ENCODE results near the gene FETUB. TPM values are rescaled to one million over a fixed set of nuclear protein-coding genes. Genes with fewer than 3 reads are reported as not detected.

Gene FETUB
- total RNA-seq, 1 experiment from 2014 or later, result not detected

GRCh38 chr3:186637686-186638085 lies 2.5 kb upstream of the FETUB start:
- Mint-ChIP-seq H3K27me3 (ENCODE audit: insufficient read depth, unreplicated experiment) (no peaks in the 10 kb centered on the region), H3K36me3 (ENCODE audit: insufficient read depth, unreplicated experiment) (no peaks in the 10 kb centered on the region), H3K9me3 (ENCODE audit: unreplicated experiment) (no peaks in the 10 kb centered on the region), H3K4me1 (ENCODE audit: insufficient read depth, unreplicated experiment) (peaks cover 39% of the 10 kb centered on the region), H3K4me3 (ENCODE audit: unreplicated experiment) (no peak overlapping the region), H3K27ac (ENCODE audit: low read depth, unreplicated experiment) (no peak overlapping the region)
- no TSS peak for BruUV-seq (replicated peaks)
- intact Hi-C loops (cut with micrococcal nuclease), result no loop called here
- DNase-seq (ENCODE audit: unreplicated experiment), result no peak
- CTCF ChIA-PET, result interaction anchor here (3.5 kb wide), 1 partner anchor 21 kb away, joined by 18 read pairs; no protein-coding TSS in a partner anchor
- no peak for TF ChIP-seq CTCF (IDR thresholded peaks at IDR 0.05; ENCODE audit: unreplicated experiment)
- POLR2A ChIA-PET, result interaction anchor here (0.7 to 2.4 kb wide), 5 partner anchors 15 to 148 kb away, joined by 3 to 11 read pairs (median 3); partner anchors contain the start of genes DNAJB11 and EIF4A2

GRCh38 chr3:186638259-186638658 lies 1.9 kb upstream of the FETUB start:
- Mint-ChIP-seq H3K27ac (ENCODE audit: low read depth, unreplicated experiment) (no peak overlapping the region), H3K4me1 (ENCODE audit: insufficient read depth, unreplicated experiment) (peaks cover 43% of the 10 kb centered on the region), H3K27me3 (ENCODE audit: insufficient read depth, unreplicated experiment) (no peaks in the 10 kb centered on the region), H3K36me3 (ENCODE audit: insufficient read depth, unreplicated experiment) (no peaks in the 10 kb centered on the region), H3K9me3 (ENCODE audit: unreplicated experiment) (no peaks in the 10 kb centered on the region), H3K4me3 (ENCODE audit: unreplicated experiment) (no peak overlapping the region)
- intact Hi-C loops (cut with micrococcal nuclease), result no loop called here
- no peak for DNase-seq (ENCODE audit: unreplicated experiment)
- no peak for TF ChIP-seq CTCF (IDR thresholded peaks at IDR 0.05; ENCODE audit: unreplicated experiment)
- ChIA-PET CTCF (no interaction called here), POLR2A (interaction anchor here (1.0 to 2.4 kb wide), 3 partner anchors 16 to 145 kb away, joined by 3 to 11 read pairs (median 4); partner anchors contain the start of gene EIF4A2)
- BruUV-seq (replicated peaks), result no TSS peak

- ChIA-PET CTCF (interaction anchor here (1.3 to 2.5 kb wide), 2 partner anchors 23 to 30 kb away, joined by 4 to 12 read pairs; no protein-coding TSS in a partner anchor), POLR2A (interaction anchor here (0.6 to 3.7 kb wide), 12 partner anchors 7 to 827 kb away, joined by 3 to 64 read pairs (median 5); partner anchors contain the start of genes EIF4A2 and TBCCD1)
- Mint-ChIP-seq H3K4me1 (ENCODE audit: insufficient read depth, unreplicated experiment) (peaks cover 52% of the 10 kb centered on the region), H3K36me3 (ENCODE audit: insufficient read depth, unreplicated experiment) (no peaks in the 10 kb centered on the region), H3K27me3 (ENCODE audit: insufficient read depth, unreplicated experiment) (no peaks in the 10 kb centered on the region), H3K27ac (ENCODE audit: low read depth, unreplicated experiment) (peak overlapping the region; percentile 53), H3K4me3 (ENCODE audit: unreplicated experiment) (peak overlapping the region; percentile 28), H3K9me3 (ENCODE audit: unreplicated experiment) (no peaks in the 10 kb centered on the region)
- no TSS peak for BruUV-seq (replicated peaks)
- TF ChIP-seq CTCF (IDR thresholded peaks at IDR 0.05; ENCODE audit: unreplicated experiment), result no peak
- DNase-seq (ENCODE audit: unreplicated experiment), result peak; percentile 96
- intact Hi-C loops (cut with micrococcal nuclease), result no loop called here
These were observed 247 bp downstream of the FETUB start for GRCh38 chr3:186640473-186640818.

GRCh38 chr3:186640929-186641328 lies 730 bp downstream of the FETUB start:
- ChIA-PET CTCF (interaction anchor here (0.8 to 2.5 kb wide), 3 partner anchors 24 to 143 kb away, joined by 3 to 12 read pairs (median 4); no protein-coding TSS in a partner anchor), POLR2A (interaction anchor here (0.6 to 3.7 kb wide), 14 partner anchors 8 to 1206 kb away, joined by 3 to 64 read pairs (median 4); partner anchors contain the start of genes EIF4A2 and TBCCD1)
- Mint-ChIP-seq H3K9me3 (ENCODE audit: unreplicated experiment) (no peaks in the 10 kb centered on the region), H3K27ac (ENCODE audit: low read depth, unreplicated experiment) (peak overlapping the region; percentile 53), H3K27me3 (ENCODE audit: insufficient read depth, unreplicated experiment) (no peaks in the 10 kb centered on the region), H3K4me1 (ENCODE audit: insufficient read depth, unreplicated experiment) (peaks cover 52% of the 10 kb centered on the region), H3K4me3 (ENCODE audit: unreplicated experiment) (peak overlapping the region; percentile 28), H3K36me3 (ENCODE audit: insufficient read depth, unreplicated experiment) (no peaks in the 10 kb centered on the region)
- TF ChIP-seq CTCF (IDR thresholded peaks at IDR 0.05; ENCODE audit: unreplicated experiment), result no peak
- intact Hi-C loops (cut with micrococcal nuclease), result no loop called here
- BruUV-seq (replicated peaks), result TSS peak; percentile 57
- no peak for DNase-seq (ENCODE audit: unreplicated experiment)

Data from MCF 10A (cell line).